NT2/D1 (cell line): ENCODE measurements around the gene RPH3AL.

Experiments used
- YY1 ChIP-seq: IDR thresholded peaks from 2 replicates; pipeline ENCODE4 v1.6.1; 2011; ENCODE audit not compliant: insufficient read length, insufficient read depth
- ZNF274 ChIP-seq: IDR thresholded peaks from 2 replicates; pipeline ENCODE4 v1.6.1; 2011; ENCODE audit warnings: mild to moderate bottlenecking, low read depth, low read length

- TF ChIP-seq ZNF274 (no peak), YY1 (no peak)
Observed at GRCh38 chr17:353213-353837, 718 bp upstream of the RPH3AL start.
